Measurements from ENCODE around the gene LAT. TPM values are rescaled to one million over a fixed set of nuclear protein-coding genes. Genes with fewer than 3 reads are reported as not detected.

Gene LAT
- total RNA-seq = 1 to 10 TPM; 4.5 to 6.1 TPM
- polyA plus RNA-seq (2013, experiment 1 of 2) = 3.1 TPM
- polyA plus RNA-seq (2013, experiment 2 of 2) = 3.5 TPM
- long read RNA-seq, experiment 1 = 0 reads
- long read RNA-seq, experiment 2, partial matches to known transcripts = 0 of 1 reads
- long read RNA-seq, experiment 2, other reads (novel, unspliced or antisense) = 0 of 1 reads
- long read RNA-seq, experiment 3, partial matches to known transcripts = 0 of 3 reads
- long read RNA-seq, experiment 3, other reads (novel, unspliced or antisense) = 1 of 3 reads
- long read RNA-seq, experiment 4 = 0 reads

GRCh38 chr16:28984619-28985135 is at the start of gene LAT:
Gene LAT (plus strand): TSS chr16:28985052. CDS start chr16:28985418, 366 bp downstream.
- peaks cover 63% of the 10 kb centered on the region for H3K36me3 Mint-ChIP-seq (ENCODE audit: low read depth)
- no peaks in the 10 kb centered on the region for H3K27me3 Mint-ChIP-seq (ENCODE audit: insufficient read depth)
- peaks cover 31% of the 10 kb centered on the region for H3K36me3 ChIP-seq (ENCODE audit: control insufficient read depth, insufficient read depth, low read length)
- no peak within 1 kb of the TSS for H3K27ac Mint-ChIP-seq
- H3K27me3 ChIP-seq (ENCODE audit: control insufficient read depth, insufficient read depth, low read length, poor library complexity, severe bottlenecking) = no peaks in the 10 kb centered on the region
- H3K4me3 Mint-ChIP-seq = no peak within 1 kb of the TSS
- H3K9ac ChIP-seq (ENCODE audit: extremely low read depth, low read length, poor library complexity, severe bottlenecking) = no peak within 1 kb of the TSS
- no peaks in the 10 kb centered on the region for H3K4me1 ChIP-seq (ENCODE audit: control insufficient read depth, insufficient read depth, low read length)
- H3K27ac ChIP-seq (ENCODE audit: low read depth, low read length) = no peak within 1 kb of the TSS
- WGBS, 2 experiments (ENCODE audit: insufficient coverage in 1 of 2, insufficient read length in 1 of 2) = 91% methylated on average over 6 to 21 of the region's 24 CpGs
- peaks cover 5% of the 10 kb centered on the region for H3K9me3 Mint-ChIP-seq
- no peak within 1 kb of the TSS for H3K4me3 ChIP-seq (ENCODE audit: low read length)
- no peak for TF ChIP-seq CTCF (conservative IDR thresholded peaks at IDR 0.05)
- DNase-seq = no peak
- H3K4me1 Mint-ChIP-seq = no peaks in the 10 kb centered on the region
- no peaks in the 10 kb centered on the region for H3K9me3 ChIP-seq (ENCODE audit: control insufficient read depth, low read length)

DNA sequence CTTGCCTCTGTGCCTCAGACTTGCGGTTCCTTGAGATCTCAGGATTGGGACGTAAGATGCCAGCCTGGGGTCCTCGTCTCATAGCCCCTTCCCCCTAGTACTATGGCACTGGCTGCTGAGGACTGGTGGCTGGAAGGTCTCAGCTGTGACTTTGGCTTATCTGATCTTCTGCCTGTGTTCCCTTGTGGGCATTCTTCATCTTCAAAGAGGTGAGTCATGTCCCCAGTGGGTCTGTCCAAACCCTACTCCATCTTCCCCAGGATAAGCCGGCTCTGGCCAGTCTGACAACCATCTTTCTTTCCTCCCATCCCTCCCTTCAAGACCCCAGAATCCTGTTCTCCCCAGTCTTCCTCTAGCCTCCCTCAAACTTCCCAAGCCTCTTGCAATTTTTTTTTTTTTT is 49.5 kb upstream of the LAT start:
- H3K27ac ChIP-seq (ENCODE audit: low read depth, low read length) = no peak overlapping the region
- H3K36me3 Mint-ChIP-seq (ENCODE audit: low read depth) = no peaks in the 10 kb centered on the region
- TF ChIP-seq CTCF (conservative IDR thresholded peaks at IDR 0.05) = no peak
- 83 to 95% methylated on average over 1 to 4 of the region's 4 CpGs for WGBS, 2 experiments (ENCODE audit: insufficient coverage in 1 of 2, insufficient read length in 1 of 2)
- no peaks in the 10 kb centered on the region for H3K36me3 ChIP-seq (ENCODE audit: control insufficient read depth, insufficient read depth, low read length)
- H3K4me3 Mint-ChIP-seq = no peak overlapping the region
- peaks cover 6% of the 10 kb centered on the region for H3K4me1 Mint-ChIP-seq
- no peaks in the 10 kb centered on the region for H3K9me3 Mint-ChIP-seq
- peaks cover 17% of the 10 kb centered on the region for H3K27me3 Mint-ChIP-seq (ENCODE audit: insufficient read depth)
- no peaks in the 10 kb centered on the region for H3K9me3 ChIP-seq (ENCODE audit: control insufficient read depth, low read length)
- no peak overlapping the region for H3K9ac ChIP-seq (ENCODE audit: extremely low read depth, low read length, poor library complexity, severe bottlenecking)
- H3K27me3 ChIP-seq (ENCODE audit: control insufficient read depth, insufficient read depth, low read length, poor library complexity, severe bottlenecking) = no peaks in the 10 kb centered on the region
- H3K27ac Mint-ChIP-seq = no peak overlapping the region
- H3K4me3 ChIP-seq (ENCODE audit: low read length) = no peak overlapping the region
- H3K4me1 ChIP-seq (ENCODE audit: control insufficient read depth, insufficient read depth, low read length) = no peaks in the 10 kb centered on the region
- DNase-seq = no peak

DNA sequence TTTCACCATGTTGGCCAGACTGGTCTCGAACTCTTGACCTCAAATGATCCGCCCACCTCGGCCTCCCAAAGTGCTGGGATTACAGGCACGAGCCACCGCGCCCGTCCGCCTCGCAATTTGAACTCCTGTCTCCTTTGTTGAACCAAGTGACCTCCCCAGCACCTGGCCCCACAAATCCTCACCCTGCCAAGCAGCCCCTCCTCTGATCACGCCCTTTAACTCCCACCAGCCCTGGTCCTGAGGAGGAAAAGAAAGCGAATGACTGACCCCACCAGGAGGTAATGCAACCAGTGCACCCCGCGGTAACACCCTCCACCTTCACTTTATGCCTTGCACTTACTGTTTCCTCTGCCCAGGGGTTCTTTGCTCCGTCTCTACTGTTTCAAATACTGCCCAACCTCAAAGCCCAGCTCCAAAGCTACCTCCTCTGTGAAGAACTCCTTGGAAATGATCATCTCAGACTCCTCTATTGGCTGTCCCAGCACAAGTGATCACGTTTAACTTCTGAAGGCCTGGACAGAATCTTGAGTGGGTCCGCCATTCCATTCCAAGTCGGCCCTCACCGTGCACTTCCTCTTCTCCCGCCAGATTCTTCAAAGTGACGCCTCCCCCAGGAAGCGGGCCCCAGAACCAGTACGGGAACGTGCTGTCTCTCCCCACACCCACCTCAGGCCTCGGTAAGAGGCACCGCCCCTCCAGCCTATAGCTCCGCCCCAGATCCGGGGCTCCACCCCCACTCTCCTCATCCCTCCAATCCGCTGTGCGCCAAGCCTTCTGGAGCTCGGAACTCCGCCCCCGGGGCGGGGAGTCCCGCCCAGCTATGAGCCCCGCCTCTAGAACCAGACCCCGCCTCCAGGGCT is 48.7 kb upstream of the LAT start:
- Histone ChIP-seq H3K9me3 (ENCODE audit: control insufficient read depth, low read length) (no peaks in the 10 kb centered on the region), H3K4me1 (ENCODE audit: control insufficient read depth, insufficient read depth, low read length) (no peaks in the 10 kb centered on the region), H3K27me3 (ENCODE audit: control insufficient read depth, insufficient read depth, low read length, poor library complexity, severe bottlenecking) (no peaks in the 10 kb centered on the region), H3K27ac (ENCODE audit: low read depth, low read length) (no peak overlapping the region), H3K4me3 (ENCODE audit: low read length) (no peak overlapping the region), H3K9ac (ENCODE audit: extremely low read depth, low read length, poor library complexity, severe bottlenecking) (no peak overlapping the region), H3K36me3 (ENCODE audit: control insufficient read depth, insufficient read depth, low read length) (no peaks in the 10 kb centered on the region)
- Mint-ChIP-seq H3K36me3 (ENCODE audit: low read depth) (no peaks in the 10 kb centered on the region), H3K4me1 (no peaks in the 10 kb centered on the region), H3K4me3 (peak overlapping the region; percentile 43), H3K27me3 (ENCODE audit: insufficient read depth) (peaks cover 17% of the 10 kb centered on the region), H3K9me3 (no peaks in the 10 kb centered on the region), H3K27ac (no peak overlapping the region)
- peak; percentile 96 for DNase-seq
- WGBS, 2 experiments (ENCODE audit: insufficient coverage in 1 of 2, insufficient read length in 1 of 2) = 87 to 91% methylated on average over 23 to 36 of the region's 36 CpGs
- TF ChIP-seq CTCF (conservative IDR thresholded peaks at IDR 0.05) = no peak

Measured in endodermal cell (in vitro differentiated cells).